ENCODE measurements around the gene ASH1L. TPM values are rescaled to one million over a fixed set of nuclear protein-coding genes. Genes with fewer than 3 reads are reported as not detected.
"Not testable (repeated sequence)": the region's sequence is repeated elsewhere in the genome, so short reads cannot be mapped to it uniquely, and the experiment has no call there.

Gene ASH1L
- polyA plus RNA-seq (2013, experiment 1 of 4), result 14.5 TPM
- polyA plus RNA-seq (2013, experiment 2 of 4), result 16.7 TPM
- 12.5 TPM for polyA plus RNA-seq (2013, experiment 3 of 4)
- 15.0 TPM for polyA plus RNA-seq (2013, experiment 4 of 4)

DNA sequence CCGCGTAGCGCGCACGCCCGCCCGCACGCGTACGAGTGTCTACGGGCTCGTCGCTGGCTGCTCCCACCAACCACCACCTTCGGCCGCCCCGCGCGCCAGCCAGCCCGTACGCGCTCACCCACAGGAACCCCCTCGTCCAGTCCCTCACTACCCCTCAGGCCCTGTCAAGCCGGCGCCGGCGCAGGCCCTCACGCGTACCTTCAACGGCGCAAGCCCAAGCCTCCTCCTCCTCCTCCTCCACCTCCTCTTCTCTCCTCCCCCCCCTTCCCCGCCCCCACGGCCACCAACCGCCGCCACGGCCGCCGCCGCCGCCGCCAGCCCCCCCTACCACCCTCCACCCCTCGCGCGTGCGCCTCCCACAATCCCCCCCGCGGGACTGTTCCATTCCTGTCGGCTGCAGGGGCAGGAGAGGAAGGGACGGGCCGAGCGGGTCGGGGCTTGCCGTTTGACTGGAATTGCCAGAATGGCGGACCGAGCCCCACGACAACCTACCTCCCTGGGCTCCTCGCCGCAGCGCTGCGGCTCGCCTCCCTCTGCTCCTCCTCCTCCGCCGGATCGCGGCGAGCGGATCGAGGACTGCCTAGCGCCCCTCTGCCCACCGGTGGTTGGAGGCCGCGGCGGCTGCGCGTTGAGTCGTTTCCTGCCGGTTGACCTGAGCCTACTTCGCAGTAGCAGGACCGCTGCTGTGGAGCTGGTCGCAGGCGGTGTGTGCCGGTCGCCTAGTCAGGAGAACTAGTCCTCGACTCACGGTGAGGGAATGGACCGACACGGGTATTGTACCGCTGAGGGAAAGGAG is at the start of gene ASH1L:
ASH1L (minus strand) TSS at position 223 of the 796 bp plus-strand sequence. CDS start 41,284 bp downstream, outside the sequence.
- Histone ChIP-seq H3K9me3 (ENCODE audit: control insufficient read depth, low read length) (no peaks in the 10 kb centered on the region), H3K4me3 (ENCODE audit: insufficient read depth, low read depth, low read length) (peak within 1 kb of the TSS; percentile 84), H3K4me1 (ENCODE audit: control insufficient read depth, insufficient read depth, low read length) (no peaks in the 10 kb centered on the region), H3K27me3 (ENCODE audit: control insufficient read depth, insufficient read depth, low read length, poor library complexity, severe bottlenecking) (no peaks in the 10 kb centered on the region), H3K27ac (ENCODE audit: insufficient read depth, low read depth, low read length, poor library complexity, severe bottlenecking) (peak within 1 kb of the TSS; percentile 98), H3K36me3 (ENCODE audit: control insufficient read depth, insufficient read depth, low read length) (no peaks in the 10 kb centered on the region)
- 0% methylated on average over 74 to 80 of the region's 87 CpGs for WGBS, 2 experiments

GRCh38 chr1:155610257-155610647 is 47.6 kb upstream of the ASH1L start:
- H3K36me3 ChIP-seq (ENCODE audit: control insufficient read depth, insufficient read depth, low read length); H3K9me3 ChIP-seq (ENCODE audit: control insufficient read depth, low read length); H3K27ac ChIP-seq (ENCODE audit: insufficient read depth, low read depth, low read length, poor library complexity, severe bottlenecking); H3K4me1 ChIP-seq (ENCODE audit: control insufficient read depth, insufficient read depth, low read length); H3K27me3 ChIP-seq (ENCODE audit: control insufficient read depth, insufficient read depth, low read length, poor library complexity, severe bottlenecking): not testable (repeated sequence)
- peak overlapping the region; percentile 64 for H3K4me3 ChIP-seq (ENCODE audit: insufficient read depth, low read depth, low read length)
- WGBS, 2 experiments, result 0% methylated on average over 5 of the region's 33 CpGs; no CpG with 5 or more reads in 1 of the 2 experiments

- Histone ChIP-seq H3K4me1 (ENCODE audit: control insufficient read depth, insufficient read depth, low read length) (no peaks in the 10 kb centered on the region), H3K36me3 (ENCODE audit: control insufficient read depth, insufficient read depth, low read length) (peaks cover 5% of the 10 kb centered on the region), H3K27ac (ENCODE audit: insufficient read depth, low read depth, low read length, poor library complexity, severe bottlenecking) (peak within 1 kb of the TSS; percentile 18), H3K9me3 (ENCODE audit: control insufficient read depth, low read length) (no peaks in the 10 kb centered on the region), H3K27me3 (ENCODE audit: control insufficient read depth, insufficient read depth, low read length, poor library complexity, severe bottlenecking) (no peaks in the 10 kb centered on the region), H3K4me3 (ENCODE audit: insufficient read depth, low read depth, low read length) (peak within 1 kb of the TSS; percentile 64)
- WGBS, 2 experiments, result 10 to 11% methylated on average over 31 to 33 of the region's 47 CpGs
Observed at GRCh38 chr1:155609515-155610256, 47.1 kb upstream of the ASH1L start, which contains the start of gene MSTO1. MSTO1 (plus strand) TSS chr1:155610218; CDS start chr1:155610249, 31 bp downstream.

DNA sequence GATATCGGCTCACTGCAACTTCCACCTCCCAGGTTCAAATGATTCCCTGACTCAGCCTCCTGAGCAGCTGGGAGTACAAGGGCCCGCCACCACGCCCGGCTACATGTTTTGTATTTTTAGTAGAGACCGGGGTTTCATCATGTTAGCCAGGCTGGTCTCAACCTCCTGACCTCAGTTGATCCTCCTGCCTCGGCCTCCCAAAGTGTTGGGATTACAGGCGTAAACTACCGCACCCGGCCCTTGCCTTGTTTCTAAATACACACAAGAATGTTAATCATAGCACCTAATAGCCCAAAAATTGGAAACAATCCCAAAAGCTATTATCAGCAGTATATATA is 46.3 kb upstream of the ASH1L start:
- H3K4me1 ChIP-seq (ENCODE audit: control insufficient read depth, insufficient read depth, low read length), result no peaks in the 10 kb centered on the region
- 92 to 93% methylated on average over 9 of the region's 9 CpGs for WGBS, 2 experiments
- no peaks in the 10 kb centered on the region for H3K27me3 ChIP-seq (ENCODE audit: control insufficient read depth, insufficient read depth, low read length, poor library complexity, severe bottlenecking)
- H3K36me3 ChIP-seq (ENCODE audit: control insufficient read depth, insufficient read depth, low read length), result peaks cover 5% of the 10 kb centered on the region
- no peak overlapping the region for H3K4me3 ChIP-seq (ENCODE audit: insufficient read depth, low read depth, low read length)
- H3K27ac ChIP-seq (ENCODE audit: insufficient read depth, low read depth, low read length, poor library complexity, severe bottlenecking), result no peak overlapping the region
- no peaks in the 10 kb centered on the region for H3K9me3 ChIP-seq (ENCODE audit: control insufficient read depth, low read length)

DNA sequence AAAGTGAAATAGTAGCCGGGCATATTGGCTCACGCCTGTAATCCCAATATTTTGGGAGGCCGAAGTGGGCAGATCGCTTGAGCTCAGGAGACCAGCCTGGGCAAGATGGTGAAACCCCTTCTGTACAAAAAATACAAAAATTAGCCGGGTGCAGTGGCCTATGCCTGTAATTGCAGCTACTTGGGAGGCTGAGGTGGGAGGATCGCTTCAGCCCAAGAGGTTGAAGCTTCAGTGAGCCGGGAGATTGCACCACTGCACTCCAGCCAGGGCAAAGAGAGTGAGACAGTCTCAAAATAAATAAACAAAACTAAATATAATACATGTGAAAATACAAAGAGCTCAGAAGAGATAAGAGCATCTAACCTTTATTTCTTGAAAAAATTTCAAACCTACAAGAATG is 45.1 kb upstream of the ASH1L start:
- H3K4me3 ChIP-seq (ENCODE audit: insufficient read depth, low read depth, low read length), result no peak overlapping the region
- H3K9me3 ChIP-seq (ENCODE audit: control insufficient read depth, low read length), result no peaks in the 10 kb centered on the region
- no peaks in the 10 kb centered on the region for H3K4me1 ChIP-seq (ENCODE audit: control insufficient read depth, insufficient read depth, low read length)
- H3K36me3 ChIP-seq (ENCODE audit: control insufficient read depth, insufficient read depth, low read length), result no peaks in the 10 kb centered on the region
- H3K27me3 ChIP-seq (ENCODE audit: control insufficient read depth, insufficient read depth, low read length, poor library complexity, severe bottlenecking), result no peaks in the 10 kb centered on the region
- WGBS, 2 experiments, result 89 to 92% methylated on average over 7 of the region's 7 CpGs
- no peak overlapping the region for H3K27ac ChIP-seq (ENCODE audit: insufficient read depth, low read depth, low read length, poor library complexity, severe bottlenecking)

DNA sequence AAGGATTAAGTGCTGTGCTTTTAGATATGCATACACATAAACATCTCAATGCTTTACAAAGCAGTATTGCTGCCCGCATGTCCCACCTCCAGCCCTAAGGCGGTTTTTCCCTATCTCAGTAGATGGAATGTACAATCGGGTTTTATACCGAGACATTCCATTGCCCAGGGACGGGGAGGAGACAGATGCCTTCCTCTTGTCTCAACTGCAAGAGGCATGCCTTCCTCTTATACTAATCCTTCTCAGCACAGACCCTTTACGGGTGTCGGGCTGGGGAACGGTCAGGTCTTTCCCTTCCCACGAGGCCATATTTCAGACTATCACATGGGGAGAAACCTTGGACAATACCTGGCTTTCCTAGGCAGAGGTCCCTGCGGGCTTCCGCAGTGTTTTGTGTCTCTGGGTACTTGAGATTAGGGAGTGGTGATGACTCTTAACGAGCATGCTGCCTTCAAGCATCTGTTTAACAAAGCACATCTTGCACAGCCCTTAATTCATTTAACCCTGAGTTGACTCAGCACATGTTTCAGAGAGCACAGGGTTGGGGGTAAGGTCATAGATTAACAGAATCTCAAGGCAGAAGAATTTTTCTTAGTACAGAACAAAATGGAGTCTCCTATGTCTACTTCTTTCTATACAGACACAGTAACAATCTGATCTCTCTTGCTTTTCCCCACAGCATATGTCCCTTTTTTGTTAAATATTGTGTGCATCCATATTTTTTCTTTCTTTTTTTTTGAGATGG is 37.4 kb upstream of the ASH1L start:
- 16 to 27% methylated on average over 6 to 9 of the region's 12 CpGs for WGBS, 2 experiments
- not testable (repeated sequence) for H3K36me3 ChIP-seq (ENCODE audit: control insufficient read depth, insufficient read depth, low read length); H3K27ac ChIP-seq (ENCODE audit: insufficient read depth, low read depth, low read length, poor library complexity, severe bottlenecking); H3K4me3 ChIP-seq (ENCODE audit: insufficient read depth, low read depth, low read length); H3K27me3 ChIP-seq (ENCODE audit: control insufficient read depth, insufficient read depth, low read length, poor library complexity, severe bottlenecking); H3K9me3 ChIP-seq (ENCODE audit: control insufficient read depth, low read length)
- peaks cover 10% of the 10 kb centered on the region for H3K4me1 ChIP-seq (ENCODE audit: control insufficient read depth, insufficient read depth, low read length)

DNA sequence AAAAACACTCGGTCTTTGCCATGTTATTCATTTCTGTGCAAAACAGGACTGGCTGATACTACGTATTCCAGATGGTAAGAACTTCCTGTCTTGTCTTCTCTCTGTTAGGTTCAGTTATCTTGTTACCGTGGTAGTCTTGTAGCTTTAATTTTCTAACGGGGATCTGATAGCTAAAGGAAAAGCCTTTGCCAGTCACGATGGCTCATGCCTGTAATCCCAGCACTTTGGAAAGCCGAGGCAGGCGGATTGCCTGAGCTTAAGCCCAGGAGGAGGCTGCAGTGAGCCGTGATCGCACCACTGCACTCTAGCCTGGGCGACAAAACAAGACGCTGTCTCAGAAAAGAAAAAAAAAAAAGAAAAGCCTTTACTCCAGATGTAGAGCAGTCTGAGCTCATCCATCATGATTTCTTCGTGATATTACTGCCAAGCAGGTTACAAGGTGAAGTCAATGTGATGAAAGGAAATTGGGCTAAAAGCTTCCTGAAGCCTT is 36.3 kb upstream of the ASH1L start:
- Histone ChIP-seq H3K9me3 (ENCODE audit: control insufficient read depth, low read length) (no peaks in the 10 kb centered on the region), H3K27ac (ENCODE audit: insufficient read depth, low read depth, low read length, poor library complexity, severe bottlenecking) (no peak overlapping the region), H3K27me3 (ENCODE audit: control insufficient read depth, insufficient read depth, low read length, poor library complexity, severe bottlenecking) (no peaks in the 10 kb centered on the region), H3K4me1 (ENCODE audit: control insufficient read depth, insufficient read depth, low read length) (peaks cover 10% of the 10 kb centered on the region), H3K36me3 (ENCODE audit: control insufficient read depth, insufficient read depth, low read length) (no peaks in the 10 kb centered on the region), H3K4me3 (ENCODE audit: insufficient read depth, low read depth, low read length) (no peak overlapping the region)
- WGBS, 2 experiments, result 42% methylated on average over 12 of the region's 12 CpGs

DNA sequence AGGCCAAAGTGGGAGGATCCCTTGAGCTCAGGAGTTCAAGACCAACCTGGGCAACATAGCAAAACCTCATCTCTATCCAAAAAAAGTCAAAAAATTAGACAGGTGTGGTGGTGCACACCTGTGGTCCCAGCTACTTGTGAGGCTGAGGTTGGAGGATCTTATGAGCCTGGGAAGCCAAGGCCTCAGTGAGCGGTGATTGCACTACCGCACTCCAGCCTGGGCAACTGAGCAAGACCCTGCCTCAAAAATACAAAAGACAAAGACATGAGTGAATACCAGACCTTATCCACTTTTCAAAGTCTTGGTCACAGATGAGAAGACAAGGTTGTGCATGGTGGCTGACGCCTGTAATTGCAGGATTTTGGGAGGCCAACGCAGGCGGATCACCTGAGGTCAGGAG is 34.3 kb upstream of the ASH1L start:
- WGBS, 2 experiments, result 94 to 98% methylated on average over 5 of the region's 5 CpGs
- no peak overlapping the region for H3K27ac ChIP-seq (ENCODE audit: insufficient read depth, low read depth, low read length, poor library complexity, severe bottlenecking)
- H3K9me3 ChIP-seq (ENCODE audit: control insufficient read depth, low read length), result no peaks in the 10 kb centered on the region
- peaks cover 10% of the 10 kb centered on the region for H3K4me1 ChIP-seq (ENCODE audit: control insufficient read depth, insufficient read depth, low read length)
- no peak overlapping the region for H3K4me3 ChIP-seq (ENCODE audit: insufficient read depth, low read depth, low read length)
- H3K36me3 ChIP-seq (ENCODE audit: control insufficient read depth, insufficient read depth, low read length), result no peaks in the 10 kb centered on the region
- no peaks in the 10 kb centered on the region for H3K27me3 ChIP-seq (ENCODE audit: control insufficient read depth, insufficient read depth, low read length, poor library complexity, severe bottlenecking)

DNA sequence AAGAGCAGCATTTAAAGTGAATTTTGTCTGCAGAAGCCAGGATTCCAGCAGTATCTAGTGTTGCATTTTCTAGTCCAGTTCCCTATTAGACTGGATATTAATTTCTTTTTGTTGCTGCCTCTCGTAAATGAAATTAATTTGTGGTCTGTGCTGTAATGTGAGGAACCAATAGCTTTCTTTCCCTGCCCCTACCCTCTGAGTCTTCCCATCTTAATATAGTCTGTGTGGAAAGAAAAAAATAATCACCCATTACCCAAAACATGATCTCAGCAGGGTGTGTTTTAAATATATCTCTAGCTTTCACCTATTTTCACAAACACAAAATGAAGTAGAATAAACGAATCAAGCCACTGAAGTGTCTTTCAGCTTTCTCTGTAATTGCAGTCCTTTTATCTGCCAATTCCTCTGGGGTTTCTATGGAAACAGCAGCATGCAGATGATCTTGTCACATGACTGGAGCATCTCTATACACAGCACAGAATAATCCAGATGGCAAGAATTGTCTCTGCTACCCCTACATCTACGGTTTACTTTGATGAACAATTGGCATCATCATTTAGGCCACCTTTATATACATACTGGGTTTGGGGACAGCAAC is 33.4 kb upstream of the ASH1L start:
- 80 to 89% methylated on average over 3 of the region's 3 CpGs for WGBS, 2 experiments
- H3K27ac ChIP-seq (ENCODE audit: insufficient read depth, low read depth, low read length, poor library complexity, severe bottlenecking); H3K27me3 ChIP-seq (ENCODE audit: control insufficient read depth, insufficient read depth, low read length, poor library complexity, severe bottlenecking); H3K4me3 ChIP-seq (ENCODE audit: insufficient read depth, low read depth, low read length); H3K36me3 ChIP-seq (ENCODE audit: control insufficient read depth, insufficient read depth, low read length); H3K9me3 ChIP-seq (ENCODE audit: control insufficient read depth, low read length): not testable (repeated sequence)
- peaks cover 10% of the 10 kb centered on the region for H3K4me1 ChIP-seq (ENCODE audit: control insufficient read depth, insufficient read depth, low read length)
